H9 (cell line): ENCODE measurements around the gene RPS28. TPM values are rescaled to one million over a fixed set of nuclear protein-coding genes. Genes with fewer than 3 reads are reported as not detected.

Source experiments
- DNase-seq: peaks from one replicate; pipeline ENCODE4 v3.0.0-alpha.2; 2017
- H2AFZ ChIP-seq: one replicate; pipeline ENCODE4 v1.6.1; 2013; ENCODE audit warnings: mild to moderate bottlenecking, low read length, control low read depth, moderate library complexity
- H2AK5ac ChIP-seq: 2 replicates; pipeline ENCODE4 v1.6.1; 2013; ENCODE audit warnings: low read length, control low read depth, mixed read lengths; ENCODE audit not compliant: insufficient read length
- H2BK120ac ChIP-seq: one replicate; pipeline ENCODE4 v1.6.1; 2013; ENCODE audit warnings: low read depth, mild to moderate bottlenecking, low read length, control low read depth, inconsistent platforms; ENCODE audit not compliant: poor library complexity, severe bottlenecking
- H2BK12ac ChIP-seq: 2 replicates; pipeline ENCODE4 v1.6.1; 2013; ENCODE audit warnings: low read length, control low read depth, mixed read lengths, low read depth; ENCODE audit not compliant: insufficient read length
- H2BK15ac ChIP-seq: 2 replicates; pipeline ENCODE4 v1.6.1; 2013; ENCODE audit warnings: low read depth, low read length, control low read depth
- H2BK20ac ChIP-seq: one replicate; pipeline ENCODE4 v1.6.1; 2013; ENCODE audit warnings: low read depth, mild to moderate bottlenecking, low read length, control low read depth, inconsistent platforms; ENCODE audit not compliant: poor library complexity, severe bottlenecking
- H2BK5ac ChIP-seq: 2 replicates; pipeline ENCODE4 v1.6.1; 2013; ENCODE audit warnings: low read length, control low read depth, mixed read lengths; ENCODE audit not compliant: insufficient read length
- H3K14ac ChIP-seq: 2 replicates; pipeline ENCODE4 v1.6.1; 2013; ENCODE audit warnings: low read length, control low read depth; ENCODE audit not compliant: insufficient read depth
- H3K18ac ChIP-seq: 2 replicates; pipeline ENCODE4 v1.6.1; 2013; ENCODE audit warnings: low read depth, mild to moderate bottlenecking, mixed read lengths, low read length, control low read depth; ENCODE audit not compliant: insufficient read length
- H3K23ac ChIP-seq: 2 replicates; pipeline ENCODE4 v1.6.1; 2013; ENCODE audit warnings: low read length, control low read depth, mixed read lengths, low read depth; ENCODE audit not compliant: insufficient read length
- H3K23me2 ChIP-seq: 2 replicates; pipeline ENCODE4 v1.6.1; 2013; ENCODE audit warnings: low read depth, mild to moderate bottlenecking, mixed read lengths, low read length, control low read depth; ENCODE audit not compliant: insufficient read length, poor library complexity, severe bottlenecking
- H3K27ac ChIP-seq: 2 replicates; pipeline ENCODE4 v1.5.1; 2013; ENCODE audit warnings: low read length, control low read depth, mixed read lengths, low read depth; ENCODE audit not compliant: insufficient read length
- H3K27me3 ChIP-seq: 2 replicates; pipeline ENCODE4 v1.6.1; 2013; ENCODE audit warnings: low read length, control low read depth, inconsistent platforms; ENCODE audit not compliant: insufficient read depth
- H3K4ac ChIP-seq: 2 replicates; pipeline ENCODE4 v1.6.1; 2013; ENCODE audit warnings: low read depth, mild to moderate bottlenecking, control low read depth, inconsistent platforms, low read length, moderate library complexity
- H3K4me1 ChIP-seq: 2 replicates; pipeline ENCODE4 v1.6.1; 2013; ENCODE audit warnings: low read length, control low read depth, inconsistent platforms; ENCODE audit not compliant: insufficient read depth
- H3K4me2 ChIP-seq: 2 replicates; pipeline ENCODE4 v1.6.1; 2013; ENCODE audit warnings: low read length, control low read depth, mixed read lengths; ENCODE audit not compliant: insufficient read length, insufficient read depth
- H3K56ac ChIP-seq: 2 replicates; pipeline ENCODE4 v1.6.1; 2013; ENCODE audit warnings: low read depth, mild to moderate bottlenecking, mixed read lengths, low read length, control low read depth; ENCODE audit not compliant: insufficient read length
- H3K79me1 ChIP-seq: 2 replicates; pipeline ENCODE4 v1.6.1; 2013; ENCODE audit warnings: low read depth, mild to moderate bottlenecking, moderate library complexity, low read length, control low read depth, inconsistent platforms; ENCODE audit not compliant: insufficient read depth, poor library complexity, severe bottlenecking
- H3K79me2 ChIP-seq: 2 replicates; pipeline ENCODE4 v1.6.1; 2013; ENCODE audit warnings: low read length, control low read depth, inconsistent platforms; ENCODE audit not compliant: insufficient read depth
- H3K9ac ChIP-seq: 2 replicates; pipeline ENCODE4 v1.6.1; 2013; ENCODE audit warnings: low read length, control low read depth, mixed read lengths; ENCODE audit not compliant: insufficient read length; ENCODE audit errors: extremely low read depth
- H3K9me3 ChIP-seq: one replicate; pipeline ENCODE4 v1.6.1; 2013; ENCODE audit warnings: low read depth, low read length, inconsistent platforms; ENCODE audit not compliant: control insufficient read depth
- H3T11ph ChIP-seq: one replicate; pipeline ENCODE4 v1.6.1; 2013; ENCODE audit warnings: mild to moderate bottlenecking, low read length, control low read depth, inconsistent platforms
- H4K20me1 ChIP-seq: one replicate; pipeline ENCODE4 v1.6.1; 2013; ENCODE audit not compliant: control insufficient read depth, insufficient read length, insufficient read depth
- H4K5ac ChIP-seq: 2 replicates; pipeline ENCODE4 v1.6.1; 2013; ENCODE audit warnings: low read depth, mild to moderate bottlenecking, mixed read lengths, low read length, control low read depth; ENCODE audit not compliant: insufficient read length
- H4K8ac ChIP-seq: replicated peaks from 2 replicates; pipeline ENCODE4 v1.6.1; 2013; ENCODE audit warnings: low read length, control low read depth, mixed read lengths, low read depth; ENCODE audit not compliant: insufficient read length
- H4K91ac ChIP-seq: 2 replicates; pipeline ENCODE4 v1.6.1; 2013; ENCODE audit warnings: low read depth, mild to moderate bottlenecking, moderate library complexity, mixed read lengths, low read length, control low read depth; ENCODE audit not compliant: insufficient read length
- H3K27ac Mint-ChIP-seq, 3 experiments: 2 replicates in 2 of 3; 3 replicates in 1 of 3; pipeline ENCODE4 v1.8.0; 2020 to 2021; ENCODE audit warnings: mixed read lengths in 3 of 3, mild to moderate bottlenecking in 1 of 3, moderate library complexity in 1 of 3
- H3K27me3 Mint-ChIP-seq: 2 replicates; pipeline ENCODE4 v1.8.0; 2021; ENCODE audit warnings: low read depth, mild to moderate bottlenecking, moderate library complexity, mixed read lengths
- H3K36me3 Mint-ChIP-seq, 3 experiments: 2 replicates in 2 of 3; 3 replicates in 1 of 3; pipeline ENCODE4 v1.8.0; 2020 to 2021; ENCODE audit warnings: low read depth in 3 of 3, mixed read lengths in 3 of 3; ENCODE audit not compliant: insufficient read depth in 1 of 3
- H3K4me1 Mint-ChIP-seq, 2 experiments: 2 replicates each; pipeline ENCODE4 v1.8.0; 2020; ENCODE audit warnings: mixed read lengths in 2 of 2
- H3K4me3 Mint-ChIP-seq, 2 experiments: 2 replicates in 1 of 2; 3 replicates in 1 of 2; pipeline ENCODE4 v1.8.0; 2020 to 2021; ENCODE audit warnings: mild to moderate bottlenecking in 2 of 2, mixed read lengths in 2 of 2, moderate library complexity in 1 of 2
- H3K9me3 Mint-ChIP-seq, 2 experiments: 2 replicates in 1 of 2; 3 replicates in 1 of 2; pipeline ENCODE4 v1.8.0; 2020; ENCODE audit warnings: mild to moderate bottlenecking in 2 of 2, mixed read lengths in 2 of 2, moderate library complexity in 1 of 2
- WGBS: extraction: QIAGEN DNeasy Blood & Tissue Kit; methylation state at CpG from one replicate; pipeline ENCODE4 v1.1.7; 2013; ENCODE audit warnings: missing lambda C conversion rate, low lambda C conversion rate, mixed read lengths; ENCODE audit not compliant: insufficient read length; ENCODE audit errors: extremely low coverage; 5-methylcytosine and 5-hydroxymethylcytosine counted together
- total RNA-seq: library from RNA; stranded (reverse); gene quantifications from 2 replicates; pipeline ENCODE4 v1.2.1, GENCODE V29; 2021
- TF ChIP-seq, protein P1 (sequence below): fragments of 200-600 bp; sonication (generic); conservative IDR thresholded peaks from 3 replicates; pipeline ENCODE4 v1.8.0; 2021; ENCODE audit warnings: antibody characterized with exemption, mild to moderate bottlenecking

Gene RPS28
- total RNA-seq, 1 experiment from 2014 or later: 1,885 TPM

DNA sequence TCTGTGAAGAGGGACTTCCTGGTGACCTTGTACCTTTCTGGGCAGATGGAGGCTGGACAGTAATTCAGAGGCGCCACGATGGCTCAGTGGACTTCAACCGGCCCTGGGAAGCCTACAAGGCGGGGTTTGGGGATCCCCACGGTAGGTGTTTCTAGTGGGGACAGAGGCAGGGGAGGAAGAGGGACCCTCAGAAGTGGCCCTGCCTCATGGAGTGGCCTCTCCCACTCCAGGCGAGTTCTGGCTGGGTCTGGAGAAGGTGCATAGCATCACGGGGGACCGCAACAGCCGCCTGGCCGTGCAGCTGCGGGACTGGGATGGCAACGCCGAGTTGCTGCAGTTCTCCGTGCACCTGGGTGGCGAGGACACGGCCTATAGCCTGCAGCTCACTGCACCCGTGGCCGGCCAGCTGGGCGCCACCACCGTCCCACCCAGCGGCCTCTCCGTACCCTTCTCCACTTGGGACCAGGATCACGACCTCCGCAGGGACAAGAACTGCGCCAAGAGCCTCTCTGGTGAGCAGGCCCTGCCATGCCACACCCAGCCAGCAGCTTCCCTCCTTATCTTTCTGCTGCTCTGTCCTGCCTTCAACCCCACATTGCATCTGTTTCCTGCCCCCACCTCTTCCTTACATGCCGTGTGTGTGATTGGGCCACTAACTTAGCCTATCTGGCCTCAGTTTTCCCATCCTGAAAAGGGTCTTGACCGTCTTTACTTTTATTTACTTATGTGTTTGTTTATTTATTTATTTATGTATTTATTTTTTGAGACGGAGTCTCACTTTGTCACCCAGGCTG is 49.9 kb downstream of the RPS28 start:
- peaks cover 17 to 22% of the 10 kb centered on the region in 2 experiments for H3K4me1 Mint-ChIP-seq
- H3K27me3 ChIP-seq: no peaks in the 10 kb centered on the region
- no peak overlapping the region for H2BK15ac ChIP-seq
- H4K20me1 ChIP-seq: no peaks in the 10 kb centered on the region
- no peaks in the 10 kb centered on the region for H3K9me3 ChIP-seq
- no peak overlapping the region for H2BK5ac ChIP-seq
- H3K27ac ChIP-seq: no peak overlapping the region
- H2AK5ac ChIP-seq: no peak overlapping the region
- peaks cover 4% of the 10 kb centered on the region; the same call in 1 of the 2 replicates for H3K4me1 ChIP-seq
- no peak overlapping the region for H3K4ac ChIP-seq
- no peak overlapping the region for H2BK120ac ChIP-seq
- H3K9ac ChIP-seq: no peak overlapping the region
- 0 out of 7 replicates have a peak overlapping the region, but pooled peaks of 1 of the 3 experiments have one; percentile 7 for H3K27ac Mint-ChIP-seq
- no peak overlapping the region for H3K18ac ChIP-seq
- no peak overlapping the region for H3K4me2 ChIP-seq
- no peaks in the 10 kb centered on the region for H3K9me3 Mint-ChIP-seq
- H4K8ac ChIP-seq: no peak overlapping the region
- no peak for DNase-seq
- no peak overlapping the region; a peak in 1 of 5 replicates for H3K4me3 Mint-ChIP-seq
- H3K36me3 Mint-ChIP-seq: peaks cover 2 to 16% (median 12%) of the 10 kb centered on the region in 3 experiments; a peak in 5 of 7 replicates
- no peaks in the 10 kb centered on the region for H3K79me1 ChIP-seq
- TF ChIP-seq, protein P1, sequence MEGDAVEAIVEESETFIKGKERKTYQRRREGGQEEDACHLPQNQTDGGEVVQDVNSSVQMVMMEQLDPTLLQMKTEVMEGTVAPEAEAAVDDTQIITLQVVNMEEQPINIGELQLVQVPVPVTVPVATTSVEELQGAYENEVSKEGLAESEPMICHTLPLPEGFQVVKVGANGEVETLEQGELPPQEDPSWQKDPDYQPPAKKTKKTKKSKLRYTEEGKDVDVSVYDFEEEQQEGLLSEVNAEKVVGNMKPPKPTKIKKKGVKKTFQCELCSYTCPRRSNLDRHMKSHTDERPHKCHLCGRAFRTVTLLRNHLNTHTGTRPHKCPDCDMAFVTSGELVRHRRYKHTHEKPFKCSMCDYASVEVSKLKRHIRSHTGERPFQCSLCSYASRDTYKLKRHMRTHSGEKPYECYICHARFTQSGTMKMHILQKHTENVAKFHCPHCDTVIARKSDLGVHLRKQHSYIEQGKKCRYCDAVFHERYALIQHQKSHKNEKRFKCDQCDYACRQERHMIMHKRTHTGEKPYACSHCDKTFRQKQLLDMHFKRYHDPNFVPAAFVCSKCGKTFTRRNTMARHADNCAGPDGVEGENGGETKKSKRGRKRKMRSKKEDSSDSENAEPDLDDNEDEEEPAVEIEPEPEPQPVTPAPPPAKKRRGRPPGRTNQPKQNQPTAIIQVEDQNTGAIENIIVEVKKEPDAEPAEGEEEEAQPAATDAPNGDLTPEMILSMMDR: no peak
- no peak overlapping the region for H4K91ac ChIP-seq
- H3K79me2 ChIP-seq: no peaks in the 10 kb centered on the region
- no peak overlapping the region for H3K23ac ChIP-seq
- H2BK12ac ChIP-seq: no peak overlapping the region
- no peak overlapping the region for H3K56ac ChIP-seq
- H4K5ac ChIP-seq: no peak overlapping the region
- peaks cover 16% of the 10 kb centered on the region for H3K27me3 Mint-ChIP-seq
- no peaks in the 10 kb centered on the region for H3K23me2 ChIP-seq
- no peak overlapping the region for H2AFZ ChIP-seq
- H2BK20ac ChIP-seq: no peak overlapping the region
- no peak overlapping the region for H3K14ac ChIP-seq
- H3T11ph ChIP-seq: no peak overlapping the region
- WGBS: no CpG with 5 or more reads among the region's 28 CpGs

Other genes starting within 250 kb of the RPS28 start
- 24.9 and 31.0 TPM in 2 replicates for gene FBN3, start 171.9 kb upstream of the RPS28 start, total RNA-seq
- 62.6 and 66.5 TPM in 2 replicates for gene CERS4, start 112.1 kb upstream of the RPS28 start, total RNA-seq
- 68.1 and 72.1 TPM in 2 replicates for gene CD320, start 13.1 kb upstream of the RPS28 start, total RNA-seq
- gene NDUFA7, start 121 bp upstream of the RPS28 start, total RNA-seq: 70.7 and 73.0 TPM in 2 replicates
- 5.3 and 7.7 TPM in 2 replicates for gene KANK3, start 21.8 kb downstream of the RPS28 start, total RNA-seq
- gene ANGPTL4, start 42.7 kb downstream of the RPS28 start, total RNA-seq: 1.9 and 2.5 TPM in 2 replicates
- gene RAB11B, start 68.9 kb downstream of the RPS28 start, total RNA-seq: 106 and 107 TPM in 2 replicates
- gene MARCHF2, start 91.8 kb downstream of the RPS28 start, total RNA-seq: 23.1 and 27.5 TPM in 2 replicates
- 458 and 468 TPM in 2 replicates for gene HNRNPM, start 123.5 kb downstream of the RPS28 start, total RNA-seq
- gene PRAM1, start 181.1 kb downstream of the RPS28 start, total RNA-seq: 0.44 TPM in 2 replicates
- gene ZNF414, start 192.7 kb downstream of the RPS28 start, total RNA-seq: 29.3 and 38.1 TPM in 2 replicates